ENCODE measurements around the gene METTL26.

DNA sequence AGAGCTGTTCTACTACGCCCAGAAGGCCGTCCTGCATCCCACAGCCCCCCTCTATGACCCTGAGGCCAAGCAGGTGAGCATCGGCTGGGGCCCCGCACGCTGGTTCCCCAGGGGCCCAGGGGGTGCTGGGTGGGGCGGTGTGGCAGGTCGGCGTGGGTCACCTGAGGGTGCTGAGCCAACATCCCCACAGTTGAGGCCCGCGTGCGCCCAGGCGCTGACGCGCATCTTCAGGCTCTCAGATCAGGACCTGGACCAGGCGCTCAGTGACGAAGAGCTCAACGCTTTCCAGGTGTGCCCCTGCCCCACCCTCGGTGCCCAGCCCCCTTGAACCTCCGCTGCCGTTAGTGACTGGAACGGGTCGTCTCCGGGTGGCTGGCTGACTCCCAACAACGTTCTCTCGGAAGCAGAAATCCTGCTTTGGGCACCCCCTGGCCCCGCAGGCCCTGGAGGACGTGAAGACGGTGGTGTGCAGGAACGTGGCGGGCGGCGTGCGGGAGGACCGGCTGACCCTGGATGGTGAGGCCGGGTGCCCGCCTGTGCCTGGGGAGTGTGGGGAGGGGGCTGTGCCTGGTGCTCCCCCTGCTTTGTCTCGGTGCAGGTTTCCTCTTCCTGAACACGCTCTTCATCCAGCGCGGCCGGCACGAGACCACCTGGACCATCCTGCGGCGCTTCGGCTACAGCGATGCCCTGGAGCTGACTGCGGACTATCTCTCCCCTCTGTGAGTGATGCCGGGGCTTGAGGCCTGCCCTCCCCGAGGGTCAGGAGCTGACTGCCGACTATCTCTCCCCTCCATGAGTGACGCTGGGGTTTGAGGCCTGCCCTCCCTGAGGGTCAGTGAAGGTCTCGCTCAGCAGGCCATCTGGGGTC lies 34.6 kb upstream of the METTL26 start:
- TF ChIP-seq, protein P1, sequence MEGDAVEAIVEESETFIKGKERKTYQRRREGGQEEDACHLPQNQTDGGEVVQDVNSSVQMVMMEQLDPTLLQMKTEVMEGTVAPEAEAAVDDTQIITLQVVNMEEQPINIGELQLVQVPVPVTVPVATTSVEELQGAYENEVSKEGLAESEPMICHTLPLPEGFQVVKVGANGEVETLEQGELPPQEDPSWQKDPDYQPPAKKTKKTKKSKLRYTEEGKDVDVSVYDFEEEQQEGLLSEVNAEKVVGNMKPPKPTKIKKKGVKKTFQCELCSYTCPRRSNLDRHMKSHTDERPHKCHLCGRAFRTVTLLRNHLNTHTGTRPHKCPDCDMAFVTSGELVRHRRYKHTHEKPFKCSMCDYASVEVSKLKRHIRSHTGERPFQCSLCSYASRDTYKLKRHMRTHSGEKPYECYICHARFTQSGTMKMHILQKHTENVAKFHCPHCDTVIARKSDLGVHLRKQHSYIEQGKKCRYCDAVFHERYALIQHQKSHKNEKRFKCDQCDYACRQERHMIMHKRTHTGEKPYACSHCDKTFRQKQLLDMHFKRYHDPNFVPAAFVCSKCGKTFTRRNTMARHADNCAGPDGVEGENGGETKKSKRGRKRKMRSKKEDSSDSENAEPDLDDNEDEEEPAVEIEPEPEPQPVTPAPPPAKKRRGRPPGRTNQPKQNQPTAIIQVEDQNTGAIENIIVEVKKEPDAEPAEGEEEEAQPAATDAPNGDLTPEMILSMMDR (IDR thresholded peaks at IDR 0.05; ENCODE audit: poor library complexity), result no peak
- TF ChIP-seq EZH2 (IDR thresholded peaks at IDR 0.05; ENCODE audit: borderline replicate concordance), result no peak
